ENCODE data around the gene DOCK2. TPM values are rescaled to one million over a fixed set of nuclear protein-coding genes. Genes with fewer than 3 reads are reported as not detected.

The DOCK2 gene
- total RNA-seq, 4 donors from 2014 or later, result 0.32 to 5.3 (median 2.7) TPM

GRCh38 chr5:169956756-169957155 is 319.7 kb downstream of the DOCK2 start:
- no peak overlapping the region for H3K27ac ChIP-seq
- no peaks in the 10 kb centered on the region for H3K27me3 ChIP-seq
- in situ Hi-C loops (cut with MboI; ENCODE audit: low sequenced_read_pairs in 4 of 4) (no loop called here), intact Hi-C loops (cut with DNase I; ENCODE audit: low total_unique reads) (no loop called here)
- no peaks in the 10 kb centered on the region for H3K4me1 ChIP-seq
- H3K9me3 ChIP-seq, result no peaks in the 10 kb centered on the region
- no peaks in the 10 kb centered on the region for H3K36me3 ChIP-seq
- no peak for TF ChIP-seq CTCF (IDR thresholded peaks at IDR 0.05 in 4 of 5, conservative IDR thresholded peaks at IDR 0.05 in 1 of 5)
- TF ChIP-seq POLR2A (IDR thresholded peaks at IDR 0.05), result no peak
- ATAC-seq (no peak), DNase-seq (no peak)
- no peak overlapping the region for H3K4me3 ChIP-seq

DNA sequence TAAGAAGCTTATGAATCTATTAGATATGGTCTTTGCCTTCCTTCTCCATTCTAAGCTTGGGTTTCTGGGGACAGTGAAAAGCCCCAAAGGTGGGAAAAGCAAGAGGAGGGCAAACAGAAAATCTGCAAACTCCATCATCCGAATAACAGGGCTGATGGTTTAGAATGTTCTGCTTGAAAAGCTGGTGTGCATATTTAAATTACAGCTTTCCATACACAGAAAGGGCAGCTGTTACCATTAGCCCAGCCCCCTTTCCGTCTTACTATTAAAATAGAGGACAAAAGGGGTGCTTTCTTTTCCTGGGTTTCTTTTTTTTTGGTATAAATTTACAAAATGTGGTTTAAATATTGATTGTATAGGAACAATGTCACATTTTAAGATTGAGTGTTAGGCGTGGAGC is 321.2 kb downstream of the DOCK2 start:
- TF ChIP-seq POLR2A (IDR thresholded peaks at IDR 0.05), result no peak
- TF ChIP-seq CTCF (IDR thresholded peaks at IDR 0.05 in 4 of 5, conservative IDR thresholded peaks at IDR 0.05 in 1 of 5), result no peak
- no peaks in the 10 kb centered on the region for H3K4me1 ChIP-seq
- ATAC-seq (no peak), DNase-seq (no peak)
- H3K9me3 ChIP-seq, result no peaks in the 10 kb centered on the region
- H3K4me3 ChIP-seq, result no peak overlapping the region
- H3K27me3 ChIP-seq, result no peaks in the 10 kb centered on the region
- in situ Hi-C loops (cut with MboI; ENCODE audit: low sequenced_read_pairs in 4 of 4), result no loop called here
- intact Hi-C loops (cut with DNase I; ENCODE audit: low total_unique reads), result no loop called here
- H3K27ac ChIP-seq, result no peak overlapping the region
- no peaks in the 10 kb centered on the region for H3K36me3 ChIP-seq

GRCh38 chr5:169960659-169961058 is 323.6 kb downstream of the DOCK2 start:
- Histone ChIP-seq H3K9me3 (no peaks in the 10 kb centered on the region), H3K4me1 (no peaks in the 10 kb centered on the region), H3K27me3 (no peaks in the 10 kb centered on the region), H3K36me3 (no peaks in the 10 kb centered on the region), H3K4me3 (no peak overlapping the region), H3K27ac (no peak overlapping the region)
- in situ Hi-C loops (cut with MboI; ENCODE audit: low sequenced_read_pairs in 4 of 4), result no loop called here
- no peak for DNase-seq
- no peak for ATAC-seq
- TF ChIP-seq POLR2A (IDR thresholded peaks at IDR 0.05) (no peak), CTCF (IDR thresholded peaks at IDR 0.05 in 4 of 5, conservative IDR thresholded peaks at IDR 0.05 in 1 of 5) (no peak)
- intact Hi-C loops (cut with DNase I; ENCODE audit: low total_unique reads), result no loop called here

- no peak overlapping the region for H3K27ac ChIP-seq
- in situ Hi-C loops (cut with MboI; ENCODE audit: low sequenced_read_pairs in 4 of 4), result no loop called here
- no peaks in the 10 kb centered on the region for H3K27me3 ChIP-seq
- ATAC-seq (no peak), DNase-seq (no peak)
- intact Hi-C loops (cut with DNase I; ENCODE audit: low total_unique reads), result no loop called here
- H3K36me3 ChIP-seq, result no peaks in the 10 kb centered on the region
- no peak overlapping the region for H3K4me3 ChIP-seq
- no peak for TF ChIP-seq POLR2A (IDR thresholded peaks at IDR 0.05)
- TF ChIP-seq CTCF (IDR thresholded peaks at IDR 0.05 in 4 of 5, conservative IDR thresholded peaks at IDR 0.05 in 1 of 5), result no peak
- no peaks in the 10 kb centered on the region for H3K9me3 ChIP-seq
- H3K4me1 ChIP-seq, result no peaks in the 10 kb centered on the region
Observed at GRCh38 chr5:169964246-169964645, 327.2 kb downstream of the DOCK2 start.

DNA sequence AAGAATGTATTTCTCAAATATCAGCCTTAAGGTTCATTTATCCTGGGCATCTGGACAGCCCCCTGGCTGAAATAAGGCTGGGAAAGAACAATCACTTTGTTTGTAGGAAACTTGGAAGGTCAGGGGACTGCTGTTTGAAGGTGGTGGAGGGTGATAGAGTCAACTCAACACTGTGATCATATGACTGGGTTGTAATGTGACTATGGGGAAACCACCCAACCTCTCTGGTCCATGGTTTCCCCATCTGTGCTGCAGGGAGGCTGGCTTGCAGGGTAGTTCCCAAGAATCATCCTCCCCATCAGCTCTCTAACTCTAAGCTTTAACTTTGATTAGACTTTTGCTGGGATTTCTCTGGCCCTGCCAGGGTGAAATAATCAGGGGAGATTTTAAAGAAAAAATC is 333.3 kb downstream of the DOCK2 start:
- no peak for TF ChIP-seq CTCF (IDR thresholded peaks at IDR 0.05 in 4 of 5, conservative IDR thresholded peaks at IDR 0.05 in 1 of 5)
- no peak for TF ChIP-seq POLR2A (IDR thresholded peaks at IDR 0.05)
- intact Hi-C loops (cut with DNase I; ENCODE audit: low total_unique reads) (no loop called here), in situ Hi-C loops (cut with MboI; ENCODE audit: low sequenced_read_pairs in 4 of 4) (no loop called here)
- Histone ChIP-seq H3K4me1 (no peaks in the 10 kb centered on the region), H3K27ac (no peak overlapping the region), H3K27me3 (no peaks in the 10 kb centered on the region), H3K9me3 (no peaks in the 10 kb centered on the region), H3K36me3 (no peaks in the 10 kb centered on the region), H3K4me3 (no peak overlapping the region)
- no peak for DNase-seq
- no peak for ATAC-seq
